ENCODE results near the gene SLC36A3.

DNA sequence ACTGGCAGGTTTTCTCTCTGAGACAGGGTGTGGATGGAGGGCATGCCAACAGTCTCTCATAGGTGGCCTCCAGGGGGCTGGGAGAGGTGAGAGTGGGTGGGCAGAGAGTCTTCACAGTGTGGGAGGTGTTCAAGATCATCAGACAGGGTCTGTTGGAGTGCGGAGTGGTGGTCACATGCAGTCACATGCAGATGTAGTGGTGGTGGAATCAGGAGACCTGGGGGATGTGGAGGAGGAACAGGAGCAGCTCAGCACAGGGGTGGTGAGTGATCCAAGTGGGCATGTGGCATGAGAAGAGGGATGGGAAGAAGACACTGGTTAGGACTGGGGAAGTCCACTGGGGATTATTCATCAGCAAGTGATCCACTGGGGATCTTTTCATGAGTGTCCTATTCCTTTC is 44.8 kb downstream of the SLC36A3 start:
- TF ChIP-seq, protein P1, sequence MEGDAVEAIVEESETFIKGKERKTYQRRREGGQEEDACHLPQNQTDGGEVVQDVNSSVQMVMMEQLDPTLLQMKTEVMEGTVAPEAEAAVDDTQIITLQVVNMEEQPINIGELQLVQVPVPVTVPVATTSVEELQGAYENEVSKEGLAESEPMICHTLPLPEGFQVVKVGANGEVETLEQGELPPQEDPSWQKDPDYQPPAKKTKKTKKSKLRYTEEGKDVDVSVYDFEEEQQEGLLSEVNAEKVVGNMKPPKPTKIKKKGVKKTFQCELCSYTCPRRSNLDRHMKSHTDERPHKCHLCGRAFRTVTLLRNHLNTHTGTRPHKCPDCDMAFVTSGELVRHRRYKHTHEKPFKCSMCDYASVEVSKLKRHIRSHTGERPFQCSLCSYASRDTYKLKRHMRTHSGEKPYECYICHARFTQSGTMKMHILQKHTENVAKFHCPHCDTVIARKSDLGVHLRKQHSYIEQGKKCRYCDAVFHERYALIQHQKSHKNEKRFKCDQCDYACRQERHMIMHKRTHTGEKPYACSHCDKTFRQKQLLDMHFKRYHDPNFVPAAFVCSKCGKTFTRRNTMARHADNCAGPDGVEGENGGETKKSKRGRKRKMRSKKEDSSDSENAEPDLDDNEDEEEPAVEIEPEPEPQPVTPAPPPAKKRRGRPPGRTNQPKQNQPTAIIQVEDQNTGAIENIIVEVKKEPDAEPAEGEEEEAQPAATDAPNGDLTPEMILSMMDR (conservative IDR thresholded peaks at IDR 0.05; ENCODE audit: low read length) = no peak
- TF ChIP-seq EZH2phosphoT487 (IDR thresholded peaks at IDR 0.05; ENCODE audit: borderline replicate concordance, low read depth, low read length) = no peak

Data from OCI-LY7 (cell line).